PC-3 (cell line): ENCODE data around the gene FEM1A. TPM values are rescaled to one million over a fixed set of nuclear protein-coding genes. Genes with fewer than 3 reads are reported as not detected.
A peak's percentile ranks its signal among the peaks of the same experiment; 100 is the strongest.
"Not testable (repeated sequence)": the region's sequence is repeated elsewhere in the genome, so short reads cannot be mapped to it uniquely, and the experiment has no call there.

Experiments
- ATAC-seq: fragments of 200-7000 bp; cut with Tn5 transposase; 2 replicates; pipeline ENCODE4 v1.9.1; 2020; ENCODE audit warnings: mild to moderate bottlenecking, moderate library complexity
- BruUV-seq: library from RNA; stranded (reverse); fragments of 400-500 nt; replicated peaks from 2 replicates; lab custom pipeline; 2021; lab: Mats Ljungman, UMichigan
- CTCF ChIA-PET: fragments of 300-600 bp; sonication (Branson Sonifier 250); formaldehyde crosslinking; loops from one replicate; lab custom pipeline; 2022; ENCODE audit warnings: antibody characterized with exemption; lab: Charles Lee
- POLR2A ChIA-PET: fragments of 300-600 bp; sonication (Branson Sonifier 250); formaldehyde crosslinking; loops from one replicate; lab custom pipeline; 2022; ENCODE audit warnings: antibody characterized with exemption; ENCODE audit not compliant: unreplicated experiment; lab: Charles Lee
- DNase-seq: peaks from one replicate; pipeline ENCODE4 v3.0.0-alpha.2; 2015
- H2AFZ ChIP-seq: fragments of 300-600 bp; sonication (generic); 2 replicates; pipeline ENCODE4 v1.6.0; 2016; ENCODE audit warnings: antibody characterized with exemption, low read length
- H3F3A ChIP-seq: fragments of 300-600 bp; sonication (generic); one replicate; pipeline ENCODE4 v1.6.0; 2017; ENCODE audit warnings: antibody characterized with exemption, low read length, control low read depth, mild to moderate bottlenecking; ENCODE audit not compliant: unreplicated experiment
- H3K27ac ChIP-seq: fragments of 300-600 bp; sonication (generic); 2 replicates; pipeline ENCODE4 v1.5.1; 2016; ENCODE audit warnings: mild to moderate bottlenecking, low read length
- H3K27me3 ChIP-seq: fragments of 300-600 bp; sonication (generic); 2 replicates; pipeline ENCODE4 v1.6.1; 2016; ENCODE audit warnings: low read length, mixed read lengths
- H3K36me3 ChIP-seq: fragments of 300-600 bp; sonication (generic); 2 replicates; pipeline ENCODE4 v1.6.1; 2016; ENCODE audit warnings: low read depth, mixed run types, low read length, mixed read lengths
- H3K4me1 ChIP-seq: fragments of 300-600 bp; sonication (generic); 2 replicates; pipeline ENCODE4 v1.5.1; 2016; ENCODE audit warnings: low read length; ENCODE audit not compliant: insufficient read depth
- H3K4me2 ChIP-seq: fragments of 300-600 bp; sonication (generic); 2 replicates; pipeline ENCODE4 v1.6.0; 2016; ENCODE audit warnings: low read length
- H3K4me3 ChIP-seq: fragments of 300-600 bp; sonication (generic); 2 replicates; pipeline ENCODE4 v1.5.1; 2016; ENCODE audit warnings: mild to moderate bottlenecking, low read length, mixed read lengths
- H3K79me2 ChIP-seq: fragments of 300-600 bp; sonication (generic); 2 replicates; pipeline ENCODE4 v1.6.1; 2017; ENCODE audit warnings: low read length, mixed read lengths
- H3K9ac ChIP-seq: fragments of 300-600 bp; sonication (generic); 2 replicates; pipeline ENCODE4 v1.6.0; 2016; ENCODE audit warnings: mild to moderate bottlenecking, low read length
- H3K9me2 ChIP-seq: fragments of 300-600 bp; sonication (generic); replicated peaks from 2 replicates; pipeline ENCODE4 v1.6.1; 2016; ENCODE audit warnings: mixed run types, low read length, mixed read lengths
- H3K9me3 ChIP-seq: fragments of 300-600 bp; sonication (generic); 2 replicates; pipeline ENCODE4 v1.6.1; 2016; ENCODE audit warnings: low read length, mixed read lengths
- H4K20me1 ChIP-seq: fragments of 300-600 bp; sonication (generic); 2 replicates; pipeline ENCODE4 v1.6.1; 2016; ENCODE audit warnings: low read length, mixed read lengths
- CTCF ChIP-seq: fragments of 300-600 bp; sonication (generic); conservative IDR thresholded peaks from 2 replicates; pipeline ENCODE4 v1.5.1; 2017; ENCODE audit warnings: antibody characterized with exemption, low read depth, mild to moderate bottlenecking, low read length
- EZH2 ChIP-seq: fragments of 300-600 bp; sonication (generic); IDR thresholded peaks from one replicate; pipeline ENCODE4 v1.6.1; 2017; ENCODE audit warnings: antibody characterized with exemption, mild to moderate bottlenecking, low read length; ENCODE audit not compliant: unreplicated experiment
- EZH2phosphoT487 ChIP-seq: fragments of 300-600 bp; sonication (generic); IDR thresholded peaks from 2 replicates; pipeline ENCODE4 v1.6.1; 2018; ENCODE audit warnings: mild to moderate bottlenecking, antibody characterized with exemption, low read length, borderline replicate concordance
- intact Hi-C: fragments of 100-400 bp; cut with micrococcal nuclease; formaldehyde crosslinking; loops from 2 replicates; pipeline ENCODE4 v1.9.0; 2023
- total RNA-seq: library from RNA; depleted of rRNA; stranded (reverse); fragments of >200 nt; gene quantifications from 2 replicates; pipeline ENCODE4 v1.2.3, GENCODE V29; 2014

FEM1A gene
- total RNA-seq, 1 experiment from 2014 or later = 28.1 TPM

- POLR2A ChIA-PET = no interaction called here
- Histone ChIP-seq H3K9me2 (no peaks in the 10 kb centered on the region), H3K4me2 (no peak overlapping the region), H3K27me3 (no peaks in the 10 kb centered on the region), H3F3A (peaks cover 3% of the 10 kb centered on the region), H3K79me2 (no peaks in the 10 kb centered on the region), H3K27ac (no peak overlapping the region), H3K9ac (no peak overlapping the region), H3K4me1 (peaks cover 14% of the 10 kb centered on the region), H4K20me1 (no peaks in the 10 kb centered on the region), H3K9me3 (no peaks in the 10 kb centered on the region), H2AFZ (peak overlapping the region; percentile 58; the same call in 1 of the 2 replicates), H3K4me3 (no peak overlapping the region), H3K36me3 (no peaks in the 10 kb centered on the region)
- DNase-seq (peak; percentile 80), ATAC-seq (peak; percentile 78)
- CTCF ChIA-PET = no interaction called here
- intact Hi-C loops = loop anchor here (1.0 kb wide), 1 partner anchor 72 kb away; no protein-coding TSS in a partner anchor
- TF ChIP-seq CTCF (peak; percentile 96), EZH2 (no peak)
- BruUV-seq = no TSS peak
These were observed 12.5 kb downstream of the FEM1A start for GRCh38 chr19:4803736-4804695.

- H3K9me2 ChIP-seq, H3F3A ChIP-seq, H3K9ac ChIP-seq, POLR2A ChIA-PET, H3K27ac ChIP-seq, BruUV-seq, H3K79me2 ChIP-seq, H3K9me3 ChIP-seq, H3K36me3 ChIP-seq, ATAC-seq, intact Hi-C loops, H3K4me2 ChIP-seq, H3K4me3 ChIP-seq, H2AFZ ChIP-seq, DNase-seq, H3K27me3 ChIP-seq, H4K20me1 ChIP-seq: not testable (repeated sequence)
- H3K4me1 ChIP-seq = peaks cover 12% of the 10 kb centered on the region
- CTCF ChIA-PET = interaction anchor here (0.6 kb wide), 1 partner anchor 45 kb away, joined by 5 read pairs; no protein-coding TSS in a partner anchor
These were observed 13.6 kb downstream of the FEM1A start for GRCh38 chr19:4805140-4805539.

DNA sequence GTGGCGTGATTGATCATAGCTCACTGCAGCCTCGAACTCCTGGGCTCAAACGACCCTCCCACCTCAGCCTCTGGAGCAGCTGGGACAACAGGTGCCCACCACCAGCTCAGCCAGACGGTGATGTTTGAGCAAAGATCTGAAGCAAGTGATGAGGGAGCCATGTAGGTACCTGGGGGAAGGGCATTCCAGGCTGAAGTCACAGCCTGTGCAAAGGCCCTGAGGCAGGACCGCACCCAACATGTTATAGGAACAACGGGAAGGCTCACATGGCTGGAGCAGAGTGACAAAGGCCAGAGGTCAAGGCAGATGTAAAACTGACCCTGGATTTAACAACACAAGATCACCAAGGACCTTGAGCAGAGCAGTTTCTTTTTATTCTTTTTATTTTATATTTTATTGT, 14.8 kb downstream of the FEM1A start:
- Histone ChIP-seq H3K36me3 (no peaks in the 10 kb centered on the region), H3K9me2 (no peaks in the 10 kb centered on the region), H3K4me1 (peaks cover under 1% of the 10 kb centered on the region; the same call in 1 of the 2 replicates), H4K20me1 (no peaks in the 10 kb centered on the region), H3K9me3 (no peaks in the 10 kb centered on the region), H3K4me3 (no peak overlapping the region), H3K79me2 (no peaks in the 10 kb centered on the region), H3F3A (no peaks in the 10 kb centered on the region), H3K9ac (no peak overlapping the region), H3K27me3 (no peaks in the 10 kb centered on the region), H3K4me2 (no peak overlapping the region), H2AFZ (no peak overlapping the region), H3K27ac (no peak overlapping the region)
- no peak for DNase-seq
- no TSS peak for BruUV-seq
- intact Hi-C loops = no loop called here
- ATAC-seq = no peak
- TF ChIP-seq EZH2 (no peak), CTCF (no peak), EZH2phosphoT487 (no peak)
- ChIA-PET POLR2A (no interaction called here), CTCF (interaction anchor here (0.6 kb wide), 1 partner anchor 774 kb away, joined by 3 read pairs; no protein-coding TSS in a partner anchor)
